HT-29 (cell line): ENCODE results near the gene SHISA9. TPM values are rescaled to one million over a fixed set of nuclear protein-coding genes. Genes with fewer than 3 reads are reported as not detected.
"Not testable (repeated sequence)": the region's sequence is repeated elsewhere in the genome, so short reads cannot be mapped to it uniquely, and the experiment has no call there.

Experiments
- DNase-seq: peaks from one replicate; pipeline ENCODE4 v3.0.0-alpha.2; 2015; ENCODE audit warnings: low spot score
- total RNA-seq: library from RNA; depleted of rRNA; stranded (reverse); fragments of >200 nt; shearing (Covaris generic); gene quantifications from 2 replicates; pipeline ENCODE4 v1.2.3, GENCODE V29; 2014

Gene SHISA9
- total RNA-seq, 1 experiment from 2014 or later = 0.08 TPM

DNA sequence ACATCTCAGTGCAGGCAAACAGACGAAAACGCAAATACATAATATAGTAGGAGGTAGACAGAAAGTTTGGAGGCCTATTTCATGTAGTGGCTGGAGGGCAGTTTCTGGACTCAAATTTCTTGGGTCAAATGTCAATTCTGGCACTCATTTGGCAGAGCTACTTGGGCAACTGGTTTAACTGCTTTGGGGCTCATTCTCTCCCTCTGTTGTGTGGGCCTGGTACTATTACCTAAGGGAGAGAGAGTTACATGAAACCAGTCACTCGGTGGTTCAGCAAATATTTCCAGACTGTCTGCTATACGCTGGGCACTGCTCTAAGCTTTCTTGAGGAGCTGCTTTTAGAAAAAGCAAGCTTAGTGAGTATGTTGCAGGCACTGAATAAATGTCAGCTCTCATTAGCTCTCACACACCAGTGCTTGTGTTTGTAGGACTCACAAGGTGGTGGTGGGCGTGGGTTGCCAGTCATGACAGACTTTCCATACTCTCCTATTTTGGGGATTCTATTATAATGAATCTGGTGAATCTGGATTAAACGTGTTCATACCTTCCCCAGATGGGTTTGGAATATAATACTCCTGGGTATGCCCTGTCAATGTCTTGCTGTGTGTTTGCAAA lies 1.8 kb upstream of the SHISA9 start:
- no peak for DNase-seq

DNA sequence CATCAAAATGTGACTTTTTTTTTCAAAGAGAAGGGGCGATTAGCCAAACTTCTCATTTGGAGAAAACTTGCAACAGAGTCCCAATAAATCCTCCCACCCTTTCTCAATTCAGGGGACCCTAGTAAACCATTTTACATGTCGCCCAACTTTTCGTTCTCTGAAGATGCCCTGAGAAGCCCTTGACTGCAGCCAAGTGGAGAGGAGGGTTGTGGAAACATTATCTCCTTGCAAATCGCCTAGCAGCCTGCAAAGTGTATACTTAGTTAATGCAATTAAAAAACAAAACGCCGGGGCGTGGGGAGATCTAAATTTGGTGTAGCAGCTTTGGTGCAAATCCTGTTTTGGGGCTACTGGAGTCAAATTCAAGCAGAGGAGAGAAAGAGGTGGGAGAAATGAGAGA lies 1.2 kb upstream of the SHISA9 start:
- no peak for DNase-seq

DNA sequence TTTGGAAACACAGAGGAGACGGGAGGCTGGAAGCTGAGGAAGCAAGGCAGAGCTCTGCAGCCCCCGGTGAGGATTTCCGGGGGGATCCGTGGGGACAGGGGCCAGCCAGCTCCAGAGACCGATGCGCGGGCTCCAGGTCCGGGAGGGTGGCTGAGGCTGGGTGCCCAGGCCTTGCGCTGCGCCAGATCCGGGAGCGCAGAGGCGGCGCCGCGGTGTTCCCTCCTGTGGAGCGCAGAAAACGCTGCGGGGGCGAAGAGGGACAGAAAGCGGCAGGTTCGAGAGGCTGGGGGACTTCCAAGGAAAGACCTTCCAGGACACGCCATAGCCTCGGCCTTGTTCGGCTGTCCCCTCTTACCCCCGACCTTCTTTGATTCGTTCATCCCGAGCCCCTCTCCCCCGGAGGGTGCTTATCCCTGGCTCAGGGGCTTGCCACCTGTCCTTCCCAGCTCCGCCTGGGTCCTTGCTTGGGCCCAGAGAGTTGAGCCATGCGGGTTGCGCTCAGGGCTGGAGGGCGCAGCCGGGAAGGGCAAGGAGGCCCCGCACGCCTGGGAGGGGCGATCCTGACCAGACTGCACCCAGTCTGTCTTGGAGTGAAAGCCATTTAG lies 697 bp upstream of the SHISA9 start:
- no peak for DNase-seq

DNA sequence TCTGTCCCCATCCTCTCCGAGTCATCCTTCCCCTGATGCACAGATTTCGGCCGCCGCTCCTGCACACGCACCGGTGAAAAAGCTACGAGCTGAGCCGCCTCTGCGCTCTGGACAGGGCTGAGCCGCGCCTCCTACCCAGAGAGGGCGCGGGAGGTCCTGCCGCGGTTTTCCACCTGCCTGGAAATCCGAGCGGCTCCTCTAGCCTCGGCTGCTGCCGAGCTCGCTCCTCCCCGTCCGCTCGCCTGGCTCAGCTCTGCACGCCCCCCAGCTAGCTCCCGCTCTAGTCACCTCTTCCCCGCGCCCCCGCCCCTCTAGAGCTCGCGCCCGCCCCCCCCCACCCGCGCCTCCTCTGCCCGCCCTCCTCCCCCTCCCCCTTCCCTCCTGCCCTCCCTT lies 198 bp upstream of the SHISA9 start:
- DNase-seq = no peak

DNA sequence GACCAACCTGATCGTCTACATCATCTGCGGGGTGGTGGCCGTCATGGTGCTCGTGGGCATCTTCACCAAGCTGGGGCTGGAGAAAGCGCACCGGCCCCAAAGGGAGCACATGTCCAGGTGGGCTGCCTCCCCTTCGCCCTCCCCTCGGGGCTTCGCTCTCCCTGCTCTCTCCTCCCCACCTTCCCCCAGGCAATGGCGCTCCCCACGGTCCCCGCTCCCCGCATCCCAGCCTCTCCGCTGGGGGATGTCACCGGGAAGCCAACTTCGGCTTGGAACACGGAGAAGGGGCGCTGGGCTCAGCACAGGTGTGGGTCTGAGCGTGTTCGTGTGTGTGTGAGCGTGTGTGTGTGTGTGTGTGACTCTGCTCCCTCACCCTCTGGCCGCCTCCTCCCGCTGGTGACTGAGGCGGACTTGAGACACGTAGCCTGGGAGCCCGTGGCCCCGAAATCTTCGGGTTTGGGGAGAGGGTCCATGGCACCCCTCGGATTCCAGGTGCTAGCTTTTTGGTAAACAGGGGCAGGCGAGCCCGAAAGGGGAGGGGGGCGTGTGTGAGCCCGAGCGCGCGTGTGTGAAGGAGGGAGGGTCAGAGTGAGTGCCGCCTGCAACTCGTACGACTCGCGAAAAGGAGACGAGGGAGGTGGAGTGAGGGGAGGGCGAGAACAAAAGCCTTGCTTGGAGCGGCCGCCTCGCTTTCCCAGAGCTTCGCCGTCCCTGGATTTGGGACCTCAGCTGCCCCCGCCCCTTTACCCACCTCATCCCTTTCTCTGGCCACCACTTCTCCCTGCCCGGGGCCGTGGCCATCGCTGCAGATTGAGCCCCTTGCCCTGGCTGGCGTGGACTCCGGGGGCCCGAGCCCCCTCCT lies 1.3 kb downstream of the SHISA9 start:
- DNase-seq = no peak

DNA sequence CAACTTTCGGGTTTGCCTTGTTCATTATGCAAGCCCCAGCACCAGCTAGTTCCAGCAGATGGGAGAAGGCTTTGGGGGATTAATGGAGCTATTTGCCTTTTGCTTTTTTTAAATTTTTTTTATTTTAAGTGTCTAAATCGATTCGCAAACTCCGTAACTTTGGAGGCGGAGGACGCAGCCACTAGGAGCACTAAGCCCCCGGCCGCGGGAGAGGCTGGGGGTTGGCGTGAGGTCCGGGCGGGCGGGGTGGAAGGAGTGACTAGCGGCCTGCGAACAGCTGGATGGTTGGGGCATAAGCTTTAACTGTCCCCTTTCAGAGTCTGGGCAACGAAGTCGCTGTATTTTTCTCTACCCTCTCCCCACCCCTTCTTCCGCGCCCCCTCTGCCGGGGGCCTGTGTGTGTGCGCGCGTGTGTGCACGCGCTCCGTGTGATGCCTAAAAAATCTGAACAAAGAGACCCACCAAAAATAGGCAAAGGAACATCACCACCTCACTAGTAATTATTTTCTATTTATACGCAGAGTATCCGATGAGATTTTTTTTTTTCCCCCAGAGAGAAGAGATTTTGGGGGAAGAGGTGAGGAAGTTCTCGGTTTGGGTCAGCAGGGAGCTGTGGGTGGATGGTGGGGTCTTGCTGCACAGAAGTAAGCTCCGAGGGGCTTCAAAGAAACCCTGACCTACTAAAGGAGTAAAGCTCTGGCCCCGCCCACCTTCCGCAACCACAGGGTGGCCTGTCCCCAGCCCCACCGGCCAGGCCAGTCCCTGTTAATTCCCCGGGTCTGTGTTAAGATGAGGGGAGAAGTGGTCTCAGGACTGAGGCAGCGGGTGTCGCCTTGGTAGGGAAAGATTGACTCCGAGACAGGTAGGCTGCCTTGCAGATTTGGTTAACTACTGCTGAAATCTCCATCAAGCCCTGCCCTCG lies 2.3 kb downstream of the SHISA9 start:
- no peak for DNase-seq

DNA sequence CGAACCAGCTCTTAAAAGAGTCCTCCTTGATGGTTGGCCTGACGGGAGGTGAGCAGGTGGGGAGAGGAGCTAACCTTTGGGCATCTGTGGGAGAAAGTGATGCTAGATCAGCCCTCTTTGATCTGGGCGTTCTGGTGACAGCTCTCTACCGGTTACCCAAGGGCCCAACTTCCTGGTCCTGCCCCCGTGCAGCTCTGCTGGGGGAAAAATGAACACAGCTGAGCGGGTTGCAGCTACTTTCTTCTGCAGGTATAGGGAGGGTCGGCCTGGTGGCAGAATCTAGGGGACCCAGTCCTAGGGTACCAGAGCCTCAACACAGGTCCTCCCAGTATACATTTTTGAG lies 2.9 kb downstream of the SHISA9 start:
- DNase-seq = no peak

DNA sequence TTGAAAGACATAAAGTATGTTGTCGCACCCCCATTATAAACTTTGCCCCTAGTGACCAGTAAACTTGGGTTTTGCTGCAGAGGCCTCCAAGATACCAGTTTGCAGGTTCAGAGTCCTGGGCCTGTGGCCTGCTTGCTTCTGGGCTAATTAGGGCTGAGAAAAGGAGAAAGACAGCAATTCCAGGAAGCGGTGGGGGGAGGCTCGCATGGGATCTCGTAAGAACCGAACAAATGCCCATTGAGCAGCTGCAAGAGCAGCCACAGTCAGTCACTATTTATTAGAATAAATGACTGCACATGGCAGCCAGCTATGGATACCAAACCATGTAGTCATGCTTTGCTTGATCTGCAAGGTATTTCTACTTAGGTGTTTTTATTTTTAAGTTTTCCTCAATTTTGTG lies 4.9 kb downstream of the SHISA9 start:
- DNase-seq = no peak

DNA sequence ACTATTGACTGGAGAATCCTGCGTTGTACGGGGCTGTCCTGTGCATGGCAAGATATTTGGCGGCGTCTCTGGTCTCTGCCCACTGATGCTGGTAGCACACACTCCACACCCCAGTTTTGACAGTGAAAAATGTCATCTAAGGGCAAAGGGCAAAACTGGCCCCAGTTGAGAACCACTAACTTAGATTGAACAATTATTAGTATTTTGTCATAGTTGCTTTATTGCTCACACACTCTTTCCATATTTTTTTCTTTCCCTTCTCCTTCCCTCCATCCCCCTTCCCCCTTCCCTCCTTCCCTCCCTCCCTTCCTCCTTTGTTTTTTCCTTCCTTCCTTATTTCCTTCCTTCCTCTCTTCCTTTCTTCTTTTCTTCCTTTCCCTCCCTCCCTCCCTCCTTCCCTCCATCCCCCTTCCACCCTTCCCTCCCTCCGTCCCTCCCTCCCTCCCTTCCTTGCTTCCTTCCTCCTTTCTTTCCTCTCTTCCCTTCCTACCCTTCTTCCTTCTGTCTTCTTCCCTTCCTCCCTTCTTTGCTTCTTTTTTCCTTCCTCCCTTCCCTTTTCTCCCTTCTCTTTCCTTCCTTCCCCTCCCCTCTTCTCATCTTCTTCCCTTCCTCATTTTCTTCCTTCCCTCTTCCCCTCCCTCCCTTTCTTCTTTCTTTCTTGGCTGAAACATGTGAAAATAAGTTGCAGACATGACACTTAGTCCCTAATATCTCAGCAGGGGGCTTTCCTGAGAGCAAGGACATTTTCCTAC lies 5.5 kb downstream of the SHISA9 start:
- DNase-seq = no peak

DNA sequence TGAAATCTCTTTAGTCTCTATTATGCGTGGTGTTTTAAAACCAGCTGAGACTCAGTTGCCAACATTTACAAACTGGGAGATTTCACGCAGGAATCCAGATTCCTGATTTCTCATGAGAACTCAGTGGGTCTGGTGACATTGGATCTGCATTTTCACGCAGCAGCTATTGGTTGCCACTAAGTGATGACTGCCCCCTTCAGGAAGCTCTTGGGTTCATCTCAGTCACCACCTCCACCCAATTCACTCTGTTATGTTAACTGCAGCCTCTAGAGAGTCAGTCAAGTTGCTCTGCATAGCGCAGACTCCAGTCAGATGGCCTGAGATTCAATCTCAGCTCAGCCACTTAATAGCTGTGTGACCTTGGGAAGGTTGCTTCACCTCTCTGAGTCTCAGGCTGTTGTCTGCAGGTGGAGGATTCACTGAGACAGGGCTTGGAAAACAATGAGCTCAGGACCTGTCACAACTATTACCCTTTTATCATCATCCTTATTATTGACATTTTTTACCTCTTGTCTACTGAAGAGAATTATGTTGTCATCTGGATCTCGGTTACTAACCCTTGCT lies 6.4 kb downstream of the SHISA9 start:
- DNase-seq = no peak

DNA sequence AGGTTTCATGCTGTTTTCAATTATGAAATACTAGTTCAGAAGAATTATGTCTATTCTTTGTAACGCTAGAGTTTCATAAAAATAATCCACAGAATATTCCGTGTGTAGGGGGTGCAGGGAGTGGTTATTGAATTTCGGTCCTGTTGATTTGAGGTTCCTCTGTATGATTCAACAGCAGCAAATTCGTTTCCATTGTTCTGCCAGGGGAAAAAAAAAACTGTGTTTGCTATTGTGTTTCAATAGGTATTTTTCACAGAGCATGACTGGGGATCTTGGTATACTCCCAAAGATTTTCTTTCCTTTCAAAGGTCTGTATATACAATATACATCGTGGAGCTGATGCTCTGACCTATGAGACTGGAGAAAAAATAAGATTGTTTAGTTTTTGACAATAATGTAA lies 15.8 kb downstream of the SHISA9 start:
- DNase-seq = no peak

DNA sequence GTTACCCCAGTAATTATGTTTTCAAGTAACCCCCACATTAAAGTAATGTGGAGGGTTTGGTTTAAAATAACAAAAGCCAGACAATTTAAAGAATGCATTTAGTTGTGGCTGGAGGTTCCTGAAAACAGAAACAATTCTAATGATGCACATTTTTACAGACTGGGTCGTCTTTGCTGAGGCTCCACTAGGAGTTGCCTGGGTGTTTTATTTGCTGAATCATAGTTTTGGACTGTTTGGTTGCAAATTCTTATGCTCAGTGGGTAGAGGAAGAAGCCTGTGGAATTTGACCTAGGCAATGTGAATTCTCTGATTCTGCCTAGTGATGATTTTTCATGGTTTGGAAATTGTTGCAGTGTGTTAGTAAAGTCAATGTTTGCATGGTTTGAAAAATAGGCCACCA lies 16.3 kb downstream of the SHISA9 start:
- no peak for DNase-seq

DNA sequence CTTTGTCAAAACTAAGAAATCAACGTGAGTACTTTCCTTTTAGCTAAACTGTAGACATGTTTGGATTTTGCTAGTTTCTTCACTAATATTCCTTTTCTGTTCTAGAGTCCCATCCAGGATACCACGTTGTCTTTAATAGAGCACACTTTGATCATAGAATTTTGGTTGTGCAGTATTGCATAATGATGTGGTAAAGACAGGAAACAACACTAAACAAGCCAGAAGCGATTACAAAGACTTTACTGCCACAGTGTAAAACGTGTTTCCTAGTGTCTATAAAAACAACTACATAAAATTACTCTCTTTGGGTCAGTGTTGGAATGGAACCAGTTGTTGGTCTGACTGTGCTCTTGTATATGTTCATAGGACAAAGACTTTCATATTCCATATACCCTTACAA lies 19.3 kb downstream of the SHISA9 start:
- DNase-seq = no peak

DNA sequence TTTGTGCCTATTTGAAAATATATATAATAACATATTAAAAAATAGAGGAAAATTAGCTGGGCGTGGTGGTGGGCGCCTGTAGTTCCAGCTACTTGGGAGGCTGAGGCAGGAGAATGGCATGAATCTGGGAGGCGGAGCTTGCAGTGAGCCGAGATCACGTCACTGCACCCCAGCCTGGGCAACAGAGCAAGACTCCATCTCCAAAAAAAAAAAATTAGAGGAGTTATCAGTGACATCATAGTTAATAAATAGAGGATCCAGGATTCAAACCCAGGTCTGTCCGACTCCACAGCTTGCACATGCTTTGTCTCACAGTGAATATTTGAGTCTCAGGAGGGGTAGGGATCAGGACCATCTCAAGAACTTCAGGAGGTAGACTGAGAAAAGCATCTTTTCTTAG lies 22.2 kb downstream of the SHISA9 start:
- not testable (repeated sequence) for DNase-seq

DNA sequence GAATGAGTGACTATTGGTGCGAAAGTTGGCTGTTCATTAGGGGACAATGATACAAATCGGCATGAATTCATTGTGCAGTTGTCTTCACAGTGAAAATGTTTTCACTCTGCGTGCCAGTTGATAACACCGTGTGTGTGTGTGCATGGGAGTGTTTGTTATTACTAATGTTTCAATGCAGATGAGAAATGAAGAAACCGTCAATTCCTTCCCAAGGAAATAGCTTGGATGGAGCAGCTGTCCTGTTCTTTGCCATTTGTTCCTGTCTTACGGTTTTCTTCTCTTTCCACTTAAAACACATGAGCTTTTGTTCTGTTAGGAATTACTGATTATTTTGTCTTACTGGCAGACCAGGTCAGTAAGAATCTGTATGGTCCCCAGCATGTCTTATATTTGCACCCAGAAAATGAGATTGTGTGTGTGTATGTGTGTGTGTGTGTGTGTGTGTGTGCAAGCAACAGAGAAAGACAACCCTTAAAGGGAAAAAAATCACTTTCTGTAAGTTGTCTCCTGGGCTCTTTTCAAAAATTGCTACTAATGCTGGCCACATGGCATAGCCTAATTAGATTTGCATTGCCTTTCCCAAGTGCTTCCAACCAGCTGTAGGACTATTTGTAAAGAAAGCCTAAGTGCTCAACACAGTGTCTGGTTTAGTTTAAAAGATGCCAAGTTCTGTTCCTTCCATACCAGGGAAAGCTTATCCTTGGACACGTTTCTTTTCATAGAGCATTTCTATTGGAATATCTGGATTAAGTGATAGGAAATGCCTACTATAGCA lies 23.8 kb downstream of the SHISA9 start:
- no peak for DNase-seq

DNA sequence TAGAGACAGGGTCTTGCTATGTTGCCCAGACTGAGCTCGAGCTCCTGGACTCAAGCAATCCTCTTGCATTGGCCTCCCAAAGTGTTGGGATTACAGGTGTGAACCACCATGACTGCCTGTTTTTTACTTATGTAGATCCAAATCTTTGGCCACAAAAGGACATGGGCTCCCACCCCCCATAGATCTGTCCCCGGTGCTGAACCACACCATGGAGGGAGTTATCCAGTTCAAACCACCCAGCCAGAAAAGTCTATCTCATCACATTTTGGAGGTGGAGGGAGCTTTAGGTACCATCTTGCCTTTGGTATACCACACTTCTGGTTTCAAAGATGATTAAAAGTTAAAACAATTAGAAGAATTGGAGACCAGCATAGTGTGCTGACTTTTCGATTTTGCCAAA lies 26.2 kb downstream of the SHISA9 start:
- DNase-seq = no peak

DNA sequence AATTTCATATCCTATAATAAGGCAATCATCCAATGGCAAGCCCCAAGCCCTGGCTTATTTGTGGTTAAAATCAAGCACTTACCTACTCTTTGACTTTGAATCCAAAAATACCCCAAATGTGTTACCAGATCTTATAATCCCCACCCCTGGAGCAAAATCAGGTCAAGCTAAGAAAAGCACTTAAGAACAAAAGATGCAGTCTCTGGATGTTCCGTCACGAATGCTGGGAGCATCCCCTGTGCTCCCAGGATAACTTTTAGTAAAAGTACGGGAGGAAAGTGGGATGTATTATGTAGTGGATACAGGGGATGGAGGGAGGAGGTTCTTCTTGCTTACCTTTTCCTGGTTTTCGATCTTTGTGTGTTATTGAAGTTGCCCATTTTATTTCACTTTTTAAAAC lies 29.5 kb downstream of the SHISA9 start:
- no peak for DNase-seq

DNA sequence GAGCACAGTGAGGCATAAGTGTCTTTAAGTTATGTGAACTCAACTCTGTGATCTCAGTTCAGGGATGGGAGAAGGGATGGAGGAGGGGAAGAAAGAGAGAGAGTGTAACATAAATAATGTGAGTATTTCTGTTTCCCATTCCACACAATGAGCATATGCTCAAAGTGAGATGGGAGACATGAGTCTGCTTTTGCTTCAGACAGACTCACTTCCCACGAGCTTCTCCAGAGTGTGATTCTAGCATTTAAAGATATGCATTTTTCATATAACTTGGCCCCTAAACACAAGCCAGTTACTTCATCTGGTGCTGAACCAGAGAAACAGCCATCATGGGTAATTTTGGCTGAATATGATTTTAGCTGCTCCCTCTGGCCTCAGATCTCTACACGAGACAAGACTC lies 35.0 kb downstream of the SHISA9 start:
- no peak for DNase-seq

DNA sequence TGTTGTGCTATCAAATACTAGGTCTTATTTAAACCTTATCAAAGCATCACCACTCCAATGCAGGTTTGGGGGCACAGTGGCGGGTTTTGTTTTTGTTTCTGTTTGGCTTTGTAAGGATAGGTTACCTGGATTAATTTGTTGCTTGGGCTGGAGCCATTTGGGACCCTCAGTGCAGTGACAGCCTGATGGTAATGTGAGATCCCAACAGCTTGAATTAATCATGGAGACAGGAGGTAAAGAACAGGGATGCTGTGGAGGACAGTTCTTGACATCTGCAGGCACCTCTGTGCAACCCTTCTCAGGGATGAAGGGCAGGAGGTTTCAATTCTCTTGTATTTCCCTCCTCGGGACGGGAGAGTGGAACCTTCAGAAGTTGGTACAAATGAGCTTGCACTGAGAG lies 40.5 kb downstream of the SHISA9 start:
- DNase-seq = no peak

DNA sequence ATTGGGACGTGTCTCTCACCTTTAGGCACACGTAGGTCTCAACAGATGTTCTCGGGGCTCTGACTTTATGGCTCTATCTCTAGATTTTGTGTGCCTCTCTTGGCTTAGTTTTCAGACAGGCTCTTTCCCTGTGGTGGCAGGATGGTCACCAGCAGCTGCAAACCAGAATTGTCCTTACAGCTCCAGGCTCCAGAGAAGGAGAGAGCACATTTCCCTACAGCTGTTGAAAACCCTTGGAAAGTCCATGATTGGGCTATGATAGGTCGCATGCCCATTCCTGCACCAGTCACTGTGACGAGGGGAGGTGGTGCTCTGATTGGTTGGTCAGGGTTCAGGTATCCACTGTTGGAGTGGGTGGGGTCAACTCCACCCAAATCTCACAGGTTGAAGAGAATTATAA lies 41.5 kb downstream of the SHISA9 start:
- DNase-seq = no peak
